ENCODE results near the gene RAVER1.

Gene RAVER1

GRCh38 chr19:10295847-10296591, 37.3 kb downstream of the RAVER1 start:
- DNase-seq, result no peak
- intact Hi-C loops (cut with DNase I), result no loop called here

GRCh38 chr19:10295305-10295846, 38.0 kb downstream of the RAVER1 start:
- intact Hi-C loops (cut with DNase I), result no loop called here
- no peak for DNase-seq

- intact Hi-C loops (cut with DNase I), result no loop called here
Measured at GRCh38 chr19:10294368-10294697, 39.0 kb downstream of the RAVER1 start.

GRCh38 chr19:10293637-10294367, 39.5 kb downstream of the RAVER1 start:
- no peak for DNase-seq
- intact Hi-C loops (cut with DNase I), result no loop called here

More at GRCh38 chr19:10294368-10294697, 39.0 kb downstream of the RAVER1 start:
- DNase-seq, result no peak

- DNase-seq, result no peak
- intact Hi-C loops (cut with DNase I), result no loop called here
Measured at GRCh38 chr19:10292789-10293636, 40.3 kb downstream of the RAVER1 start.

GRCh38 chr19:10292206-10292788, 41.0 kb downstream of the RAVER1 start:
- DNase-seq, result peak; percentile 20 to 80 (median 62)
- intact Hi-C loops (cut with DNase I), result no loop called here

- intact Hi-C loops (cut with DNase I), result no loop called here
- DNase-seq, result no peak
Measured at GRCh38 chr19:10291554-10292205, 41.6 kb downstream of the RAVER1 start.

- intact Hi-C loops (cut with DNase I), result no loop called here
- peak; percentile 21 to 92 (median 76) for DNase-seq
Measured at GRCh38 chr19:10290876-10291553, 42.3 kb downstream of the RAVER1 start.

- intact Hi-C loops (cut with DNase I), result no loop called here
- peak in 16 of 42 donors; percentile 13 to 56 (median 40) for DNase-seq
Measured at GRCh38 chr19:10290357-10290875, 42.9 kb downstream of the RAVER1 start.

GRCh38 chr19:10289836-10290356, 43.4 kb downstream of the RAVER1 start, which contains the start of gene ICAM5:
Gene ICAM5, plus strand, starts transcription at chr19:10289952. Its CDS starts 92 bp downstream, at chr19:10290044.
- DNase-seq, result peak; percentile 21 to 90 (median 73)
- intact Hi-C loops (cut with DNase I), result no loop called here

GRCh38 chr19:10289167-10289835, 44.0 kb downstream of the RAVER1 start:
- intact Hi-C loops (cut with DNase I), result no loop called here
- peak in 39 of 42 donors; percentile 23 to 82 (median 64) for DNase-seq

- intact Hi-C loops (cut with DNase I), result no loop called here
- DNase-seq, result peak; percentile 42 to 88 (median 68)
Measured at GRCh38 chr19:10288662-10289166, 44.6 kb downstream of the RAVER1 start.

GRCh38 chr19:10286803-10287737, 46.3 kb downstream of the RAVER1 start, which contains the start of gene ICAM4:
Gene ICAM4, plus strand, starts transcription at chr19:10286955. Its CDS starts 58 bp downstream, at chr19:10287013.
- DNase-seq, result no peak
- intact Hi-C loops (cut with DNase I), result no loop called here

GRCh38 chr19:10285393-10285792, 47.9 kb downstream of the RAVER1 start:
- no peak for DNase-seq
- intact Hi-C loops (cut with DNase I), result no loop called here

- intact Hi-C loops (cut with DNase I), result no loop called here
Measured at GRCh38 chr19:10284960-10285278, 48.4 kb downstream of the RAVER1 start.

More at GRCh38 chr19:10284960-10285278, 48.4 kb downstream of the RAVER1 start:
- no peak for DNase-seq
